HCT116 (cell line): ENCODE results near the gene FARSA. TPM values are rescaled to one million over a fixed set of nuclear protein-coding genes. Genes with fewer than 3 reads are reported as not detected.
A peak's percentile ranks its signal among the peaks of the same experiment; 100 is the strongest.

Experiments
- ATAC-seq: fragments of 200-7000 bp; cut with Tn5 transposase; 2 replicates; pipeline ENCODE4 v1.9.1; 2020; ENCODE audit warnings: mild to moderate bottlenecking, moderate library complexity
- BruUV-seq: library from RNA; stranded (reverse); fragments of 400-500 nt; replicated peaks from 2 replicates; lab custom pipeline; 2021; lab: Mats Ljungman, UMichigan
- CTCF ChIA-PET: fragments of 300-600 bp; sonication (Branson Sonifier 250); formaldehyde crosslinking; loops from one replicate; lab custom pipeline; 2021; ENCODE audit warnings: antibody characterized with exemption; lab: Charles Lee
- POLR2A ChIA-PET: fragments of 300-600, 350-600 bp; sonication (Branson Sonifier 250); formaldehyde crosslinking; loops from one replicate; lab custom pipeline; 2021; ENCODE audit warnings: antibody characterized with exemption; lab: Charles Lee
- RAD21 ChIA-PET, 2 experiments: fragments of 300-600 bp; sonication (Branson Sonifier 250); formaldehyde crosslinking; loops; one replicate each; lab custom pipeline; 2023; ENCODE audit warnings: low total read pairs in 2 of 2; ENCODE audit not compliant: uncharacterized antibody in 2 of 2, unreplicated experiment in 2 of 2, low non-redundant PET in 1 of 2; lab: Charles Lee
- DNase-seq: peaks from one replicate; pipeline ENCODE4 v3.0.0-alpha.2; 2010; ENCODE audit warnings: low read depth, low spot score
- H2AFZ ChIP-seq: fragments of 200-600 bp; shearing (Covaris generic), sonication (generic); 2 replicates; pipeline ENCODE4 v1.6.1; 2017; ENCODE audit warnings: low read depth, mixed run types, mixed read lengths, antibody characterized with exemption, low read length; ENCODE audit not compliant: poor library complexity, severe bottlenecking
- H3K27ac ChIP-seq: 2 replicates; pipeline ENCODE4 v1.5.1; 2012; ENCODE audit warnings: low read depth, low read length
- H3K27me3 ChIP-seq: fragments of 200-600 bp; sonication (generic); 2 replicates; pipeline ENCODE4 v1.6.1; 2016; ENCODE audit warnings: mixed run types, low read length, mixed read lengths; ENCODE audit not compliant: insufficient read depth
- H3K36me3 ChIP-seq, 2 experiments: fragments of 200-500 bp in 1 of 2; fragments of 200-600 bp in 1 of 2; sonication (Bioruptor generic) in 1 of 2; sonication (generic) in 1 of 2; 2 replicates each; pipeline versions ENCODE4 v1.5.1 to v1.6.1; 2014 to 2016; ENCODE audit warnings: low read length in 2 of 2, inconsistent platforms in 1 of 2, mixed read lengths in 1 of 2, mixed run types in 1 of 2; ENCODE audit not compliant: insufficient read depth in 2 of 2, control insufficient read depth in 1 of 2
- H3K4me1 ChIP-seq, 2 experiments: fragments of 200-600 bp in 1 of 2; sonication (generic) in 1 of 2; 2 replicates each; pipeline versions ENCODE4 v1.5.1 to v1.6.1; 2012 to 2017; ENCODE audit warnings: low read length in 2 of 2, inconsistent platforms in 1 of 2, mild to moderate bottlenecking in 1 of 2, mixed read lengths in 1 of 2, mixed run types in 1 of 2, moderate library complexity in 1 of 2; ENCODE audit not compliant: insufficient read depth in 2 of 2, control insufficient read depth in 1 of 2
- H3K4me2 ChIP-seq: fragments of 200-600 bp; sonication (generic); 2 replicates; pipeline ENCODE4 v1.6.1; 2017; ENCODE audit warnings: mixed run types, low read length, mixed read lengths
- H3K4me3 ChIP-seq, 2 experiments: fragments of 200-600 bp in 1 of 2; sonication (generic) in 1 of 2; replicated peaks in 1 of 2; 2 replicates each; pipeline ENCODE4 v1.5.1; 2011 to 2016; ENCODE audit warnings: low read length in 2 of 2, control low read depth in 1 of 2, low read depth in 1 of 2, mild to moderate bottlenecking in 1 of 2, mixed read lengths in 1 of 2, mixed run types in 1 of 2
- H3K79me2 ChIP-seq: fragments of 200-600 bp; sonication (generic); 2 replicates; pipeline ENCODE4 v1.6.1; 2017; ENCODE audit warnings: mild to moderate bottlenecking, mixed run types, low read length, moderate library complexity, mixed read lengths; ENCODE audit not compliant: insufficient read depth
- H3K9ac ChIP-seq: fragments of 200-600 bp; sonication (generic); 2 replicates; pipeline ENCODE4 v1.6.1; 2016; ENCODE audit warnings: low read length, mixed read lengths
- H3K9me2 ChIP-seq: fragments of 200-600 bp; sonication (generic), shearing (Covaris generic); 2 replicates; pipeline ENCODE4 v1.6.1; 2017; ENCODE audit warnings: mixed run types, mild to moderate bottlenecking, moderate library complexity; ENCODE audit not compliant: insufficient read depth
- H3K9me3 ChIP-seq, 2 experiments: fragments of 200-500 bp in 1 of 2; fragments of 200-600 bp in 1 of 2; sonication (Bioruptor generic) in 1 of 2; sonication (generic) in 1 of 2; 2 replicates each; pipeline ENCODE4 v1.6.1; 2014 to 2017; ENCODE audit warnings: low read length in 2 of 2, mixed read lengths in 2 of 2, inconsistent platforms in 1 of 2, low read depth in 1 of 2, mild to moderate bottlenecking in 1 of 2, mixed run types in 1 of 2, moderate library complexity in 1 of 2; ENCODE audit not compliant: control insufficient read depth in 1 of 2, insufficient read depth in 1 of 2
- H4K20me1 ChIP-seq: fragments of 200-600 bp; sonication (generic), shearing (Covaris generic); 2 replicates; pipeline ENCODE4 v1.6.1; 2017; ENCODE audit warnings: mixed run types, mild to moderate bottlenecking, moderate library complexity; ENCODE audit not compliant: insufficient read depth
- CTCF ChIP-seq, 3 experiments: fragments of 200-600 bp in 1 of 3; sonication (generic) in 1 of 3; IDR thresholded peaks in 2 of 3; conservative IDR thresholded peaks in 1 of 3; 2 replicates each; pipeline ENCODE4 v1.5.1; 2012 to 2017; ENCODE audit warnings: low read depth in 2 of 3, low read length in 2 of 3, antibody characterized with exemption in 1 of 3, borderline replicate concordance in 1 of 3, control low read depth in 1 of 3, mild to moderate bottlenecking in 1 of 3, mixed read lengths in 1 of 3, mixed run types in 1 of 3, moderate library complexity in 1 of 3; ENCODE audit not compliant: insufficient read depth in 1 of 3
- MAX ChIP-seq: IDR thresholded peaks from 2 replicates; pipeline ENCODE4 v1.6.1; 2012
- RAD21 ChIP-seq: IDR thresholded peaks from 2 replicates; pipeline ENCODE4 v1.6.1; 2012; ENCODE audit warnings: low read depth, mild to moderate bottlenecking
- YY1 ChIP-seq: IDR thresholded peaks from 2 replicates; pipeline ENCODE4 v1.6.1; 2011; ENCODE audit warnings: low read length, low read depth, moderate library complexity, mild to moderate bottlenecking; ENCODE audit not compliant: insufficient replicate concordance; ENCODE audit errors: extremely low read depth
- ZFX ChIP-seq: fragments of 450-650 bp; IDR thresholded peaks from 2 replicates; pipeline ENCODE4 v1.6.1; 2017
- intact Hi-C: fragments of 100-400 bp; cut with micrococcal nuclease; formaldehyde crosslinking; loops from 2 replicates; pipeline ENCODE4 v1.10.0; 2022
- total RNA-seq: library from RNA; stranded (reverse); gene quantifications from one replicate; pipeline ENCODE4 v1.2.1, GENCODE V29; 2021; ENCODE audit not compliant: unreplicated experiment

The FARSA gene
- total RNA-seq, 1 experiment from 2014 or later: 129 TPM

GRCh38 chr19:12938779-12939601, 5.5 kb upstream of the FARSA start:
- Histone ChIP-seq H3K9me3 (no peaks in the 10 kb centered on the region), H3K36me3 (peaks cover 27 to 45% of the 10 kb centered on the region in 2 experiments), H3K9me2 (no peaks in the 10 kb centered on the region), H3K27me3 (no peaks in the 10 kb centered on the region), H3K9ac (peak overlapping the region; percentile 95), H3K4me1 (peaks cover 15 to 47% of the 10 kb centered on the region in 2 experiments), H4K20me1 (no peaks in the 10 kb centered on the region), H3K4me3 (peak overlapping the region; percentile 98 to 99), H3K27ac (peak overlapping the region; percentile 78), H2AFZ (no peak overlapping the region), H3K79me2 (peaks cover 48% of the 10 kb centered on the region), H3K4me2 (peak overlapping the region; percentile 87)
- TF ChIP-seq ZFX: peak; percentile 54; the same call in 1 of the 2 replicates
- TF ChIP-seq MAX: 0 out of 2 replicates have a peak, but pooled peaks have one; percentile 10
- TF ChIP-seq RAD21: no peak
- TF ChIP-seq YY1: no peak
- TF ChIP-seq CTCF (IDR thresholded peaks at IDR 0.05 in 2 of 3, conservative IDR thresholded peaks at IDR 0.05 in 1 of 3; ENCODE audit: borderline replicate concordance in 1 of 3, insufficient read depth in 1 of 3, low read depth in 2 of 3, low read length in 2 of 3): 0 out of 6 replicates have a peak, but pooled peaks of 1 of the 3 experiments have one; percentile 16
- ATAC-seq (peak; percentile 16), DNase-seq (no peak)
- TSS peak; percentile 72 for BruUV-seq
- CTCF ChIA-PET: no interaction called here
- intact Hi-C loops: loop anchor here (2.0 kb wide), 1 partner anchor 48 kb away; the partner anchor contains the start of gene GCDH
- RAD21 ChIA-PET: no interaction called here
- POLR2A ChIA-PET: interaction anchor here (0.9 kb wide), 1 partner anchor 48 kb away, joined by 4 read pairs; the partner anchor contains the start of gene GCDH
